ENCODE data around the gene FXYD7.
"Not testable (repeated sequence)": the region's sequence is repeated elsewhere in the genome, so short reads cannot be mapped to it uniquely, and the experiment has no call there.

FXYD7 gene, protein sequence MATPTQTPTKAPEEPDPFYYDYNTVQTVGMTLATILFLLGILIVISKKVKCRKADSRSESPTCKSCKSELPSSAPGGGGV

DNA sequence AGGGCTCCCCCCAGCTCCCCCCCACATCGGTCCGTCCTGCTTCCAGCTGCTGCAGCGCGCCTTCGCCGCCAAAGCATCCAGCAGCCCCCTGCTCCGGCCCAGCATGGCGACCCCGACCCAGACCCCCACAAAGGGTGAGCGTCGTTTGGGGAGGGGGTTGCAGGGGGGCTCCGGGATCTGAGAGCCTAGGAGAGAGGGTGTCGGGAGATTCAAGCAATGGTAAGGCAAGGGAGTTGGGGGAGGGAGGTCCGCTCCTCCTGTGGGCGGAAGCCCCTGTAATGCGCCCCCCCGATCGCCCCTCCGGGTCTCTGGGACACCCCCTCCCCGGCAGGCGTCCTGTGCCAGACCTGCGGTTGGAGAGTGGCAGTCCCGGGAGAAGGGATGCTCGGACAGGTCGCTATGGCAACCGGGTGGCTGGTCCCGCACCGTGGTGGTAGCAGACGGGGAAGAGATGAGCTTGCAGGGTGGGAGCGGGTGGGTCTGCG is at the start of gene FXYD7:
Gene FXYD7, plus strand, starts transcription at position 25 of the 485 bp plus-strand sequence. Its CDS starts 79 bp downstream, at position 104.
- DNase-seq, result peak in 21 of 42 donors; percentile 39 to 76 (median 61)
- intact Hi-C loops (cut with DNase I), result loop anchor here (5.0 kb wide), 1 partner anchor 124 kb away; the partner anchor contains the start of gene USF2

DNA sequence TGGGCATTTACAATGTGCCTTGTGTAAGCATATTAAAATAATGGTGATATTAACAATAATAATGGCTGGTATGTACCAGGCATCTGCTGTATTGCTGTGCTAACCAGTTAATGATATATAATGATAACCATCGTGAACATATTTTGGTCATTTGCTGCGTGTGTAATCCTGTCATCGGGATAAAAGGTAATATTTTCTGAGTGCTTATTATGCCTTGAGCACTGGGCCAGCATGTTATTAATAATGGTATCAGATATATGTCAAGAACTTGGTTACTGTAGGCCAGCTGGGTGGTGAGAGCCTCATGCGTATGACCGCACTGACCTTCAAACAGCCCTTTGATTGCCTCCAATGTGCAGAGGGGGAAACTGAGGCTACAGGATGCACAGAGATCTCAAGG is 49.6 kb upstream of the FXYD7 start:
- no peak for DNase-seq

DNA sequence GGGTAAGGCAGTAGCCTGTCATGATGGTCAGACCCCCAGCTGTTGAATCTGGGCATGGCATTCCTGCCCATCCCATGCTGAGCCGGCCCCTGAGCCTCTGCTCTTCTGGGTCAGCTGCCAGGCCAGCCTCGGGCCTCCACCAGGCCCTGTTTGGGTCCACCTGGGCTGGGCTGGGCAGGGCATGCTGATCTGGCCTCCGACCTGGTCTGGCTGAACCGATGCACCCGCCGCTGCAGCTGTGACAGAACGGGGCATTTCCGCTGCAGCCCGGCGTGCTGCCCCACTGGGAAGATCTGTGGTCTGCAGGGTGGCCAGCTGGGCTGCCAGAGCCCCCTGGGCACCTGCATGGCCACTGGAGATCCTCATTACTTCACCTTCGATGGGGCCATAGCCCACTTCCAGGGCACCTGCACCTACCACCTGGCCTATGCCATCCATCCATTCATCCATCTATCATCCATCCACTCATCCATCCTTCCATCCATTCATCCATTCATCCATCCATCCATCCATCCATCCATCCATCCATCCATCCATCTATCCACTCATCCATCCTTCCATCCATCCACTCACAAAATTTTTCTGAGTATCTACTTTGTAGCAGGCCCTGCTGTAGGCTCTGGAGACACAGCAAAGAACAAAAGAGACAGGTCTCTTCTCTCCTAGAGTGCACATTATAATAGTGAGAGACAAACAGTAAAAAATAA is 49.0 kb upstream of the FXYD7 start:
- intact Hi-C loops (cut with DNase I), result no loop called here
- no peak for DNase-seq

More for the DNA sequence above, 49.6 kb upstream of the FXYD7 start:
- intact Hi-C loops (cut with DNase I), result no loop called here

DNA sequence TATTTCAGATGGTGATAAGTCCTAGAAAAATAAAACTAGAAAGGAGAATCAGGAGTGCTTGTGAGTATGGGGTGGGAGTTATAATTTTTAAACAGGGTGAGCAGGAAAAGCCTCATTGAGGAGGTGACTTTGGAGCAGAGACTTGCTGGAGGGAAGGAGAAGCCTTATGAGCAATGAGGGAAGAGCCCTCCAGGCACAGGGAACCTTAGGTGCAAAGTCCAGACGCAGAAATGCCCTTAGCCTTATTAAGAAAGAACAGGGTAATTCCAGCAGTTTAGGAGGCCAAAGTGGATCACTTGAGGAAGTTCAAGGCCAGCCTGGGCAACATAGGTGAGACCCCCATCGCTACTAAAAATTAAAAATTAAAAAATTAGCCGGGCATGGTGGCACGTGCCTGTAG is 48.4 kb upstream of the FXYD7 start:
- no peak for DNase-seq
- intact Hi-C loops (cut with DNase I), result no loop called here

DNA sequence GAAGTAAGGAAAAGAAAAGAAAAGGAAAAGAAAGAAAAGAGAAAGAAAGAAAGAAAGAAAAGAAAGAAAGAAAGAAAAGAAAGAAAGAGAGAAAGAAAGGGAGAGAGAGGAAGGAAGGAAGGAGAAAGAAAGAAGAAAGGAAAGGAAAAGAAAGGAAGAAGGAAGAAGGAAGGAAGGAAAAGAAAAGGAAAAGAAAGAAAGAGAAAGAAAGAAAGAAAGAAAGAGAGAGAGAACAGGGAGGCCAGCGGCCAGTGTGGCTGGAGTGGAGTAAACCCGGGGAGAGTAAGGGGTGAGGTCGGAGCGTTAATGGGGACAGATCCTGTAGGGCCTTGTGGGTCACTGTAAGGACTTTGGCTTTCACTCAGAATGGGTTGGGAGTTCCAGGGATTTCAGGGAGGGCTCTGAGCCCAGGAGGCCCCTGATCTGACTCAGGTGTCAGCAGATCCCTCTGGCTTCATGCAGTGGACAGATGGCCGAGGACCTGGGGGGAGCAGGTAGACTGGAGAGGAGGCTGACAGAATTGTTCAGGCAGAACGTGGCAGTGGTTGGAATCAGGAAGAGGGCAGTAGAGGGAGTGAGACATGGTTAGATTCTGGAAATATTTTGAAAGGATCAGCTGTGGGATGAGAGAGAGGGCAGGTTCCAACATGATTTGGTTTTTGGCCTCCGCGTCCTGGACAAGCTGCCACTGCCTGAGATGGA is 47.2 kb upstream of the FXYD7 start:
- intact Hi-C loops (cut with DNase I), result no loop called here
- DNase-seq, result no peak

DNA sequence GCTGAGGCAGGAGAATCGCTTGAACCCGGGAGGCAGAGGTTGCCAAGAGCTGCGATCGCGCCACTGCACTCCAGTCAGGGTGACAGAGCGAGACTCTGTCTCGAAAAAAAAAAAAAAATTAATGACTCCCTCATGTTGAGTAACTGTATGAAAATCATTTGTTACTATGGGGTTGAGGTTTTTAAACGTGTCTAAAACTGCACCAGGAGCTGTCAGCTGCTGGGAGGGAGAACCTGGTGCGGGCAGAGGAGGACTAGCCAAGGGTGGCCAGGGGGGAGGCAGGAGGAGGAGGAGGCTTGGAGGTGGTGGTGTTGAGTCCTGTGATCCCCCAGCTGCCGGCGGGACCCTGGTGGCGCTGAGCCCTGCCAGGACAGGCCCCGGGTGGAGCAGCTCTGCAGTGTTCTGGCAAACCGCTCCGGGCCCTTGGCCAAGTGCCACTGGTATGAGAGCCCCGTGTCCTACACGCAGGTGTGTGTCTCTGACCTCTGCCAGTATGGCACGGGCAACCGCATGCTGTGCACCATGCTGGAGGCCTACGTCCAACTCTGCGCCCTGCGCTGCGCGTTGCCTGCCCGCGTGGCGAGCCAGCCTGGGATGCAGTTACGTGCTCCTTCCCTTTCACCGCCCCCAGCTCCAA is 44.5 kb upstream of the FXYD7 start:
- DNase-seq, result peak in 1 of 42 donors; percentile 35
- intact Hi-C loops (cut with DNase I), result no loop called here

DNA sequence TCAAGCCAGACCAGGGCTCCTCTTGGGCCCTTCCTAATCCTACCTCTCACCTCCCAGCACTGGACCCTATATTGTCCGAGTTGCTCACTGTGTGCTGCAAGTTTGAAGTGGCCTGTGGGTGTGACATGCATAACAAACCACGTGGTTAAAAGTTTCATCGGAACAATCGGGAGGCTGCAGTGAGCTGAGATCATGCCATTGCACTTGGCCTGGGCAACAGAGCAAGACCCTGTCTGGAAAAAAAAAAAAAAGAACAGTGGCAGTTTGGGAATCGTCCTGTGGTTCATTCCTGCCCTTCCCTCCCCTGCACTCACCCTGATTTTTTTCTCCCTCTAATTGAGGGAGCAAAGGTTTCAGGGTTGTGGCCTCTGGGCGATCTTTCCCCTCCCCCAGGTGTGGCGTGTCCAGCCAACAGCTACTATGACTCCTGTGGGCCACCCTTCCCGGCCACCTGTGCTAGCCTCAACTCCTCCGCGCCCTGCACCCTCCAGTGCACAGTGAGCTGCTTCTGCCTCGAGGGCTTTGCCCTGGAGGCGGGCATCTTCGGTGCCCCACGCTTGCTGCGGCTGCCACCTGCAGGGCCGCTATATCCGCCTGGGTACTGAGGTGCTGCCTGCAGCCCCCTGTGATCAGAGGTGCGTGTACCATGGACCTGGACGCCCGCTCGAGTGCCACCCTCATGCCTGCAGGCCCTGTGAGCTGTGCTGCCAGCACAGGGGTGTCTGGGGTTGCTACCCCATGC is 43.7 kb upstream of the FXYD7 start:
- intact Hi-C loops (cut with DNase I), result no loop called here

DNA sequence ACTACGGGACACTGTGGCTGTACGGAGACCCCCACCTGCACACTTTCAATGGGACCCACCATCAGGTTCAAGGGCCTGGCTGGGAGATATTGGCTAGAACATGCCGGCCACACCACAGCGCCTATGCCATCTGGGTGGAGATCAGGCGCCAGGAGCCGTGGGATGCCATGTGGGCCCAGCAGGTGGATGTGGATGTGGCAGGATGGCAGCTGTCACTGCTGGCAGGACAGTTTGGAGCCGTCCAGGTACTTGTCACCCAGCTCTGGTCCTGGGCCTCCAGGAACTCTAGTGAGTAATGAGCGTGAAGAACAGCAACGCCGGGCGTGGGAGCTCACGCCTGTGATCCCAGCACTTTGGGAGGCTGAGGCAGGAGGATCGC is 43.2 kb upstream of the FXYD7 start:
- intact Hi-C loops (cut with DNase I), result no loop called here
- no peak for DNase-seq

More for the DNA sequence above, 43.7 kb upstream of the FXYD7 start:
- DNase-seq, result no peak

DNA sequence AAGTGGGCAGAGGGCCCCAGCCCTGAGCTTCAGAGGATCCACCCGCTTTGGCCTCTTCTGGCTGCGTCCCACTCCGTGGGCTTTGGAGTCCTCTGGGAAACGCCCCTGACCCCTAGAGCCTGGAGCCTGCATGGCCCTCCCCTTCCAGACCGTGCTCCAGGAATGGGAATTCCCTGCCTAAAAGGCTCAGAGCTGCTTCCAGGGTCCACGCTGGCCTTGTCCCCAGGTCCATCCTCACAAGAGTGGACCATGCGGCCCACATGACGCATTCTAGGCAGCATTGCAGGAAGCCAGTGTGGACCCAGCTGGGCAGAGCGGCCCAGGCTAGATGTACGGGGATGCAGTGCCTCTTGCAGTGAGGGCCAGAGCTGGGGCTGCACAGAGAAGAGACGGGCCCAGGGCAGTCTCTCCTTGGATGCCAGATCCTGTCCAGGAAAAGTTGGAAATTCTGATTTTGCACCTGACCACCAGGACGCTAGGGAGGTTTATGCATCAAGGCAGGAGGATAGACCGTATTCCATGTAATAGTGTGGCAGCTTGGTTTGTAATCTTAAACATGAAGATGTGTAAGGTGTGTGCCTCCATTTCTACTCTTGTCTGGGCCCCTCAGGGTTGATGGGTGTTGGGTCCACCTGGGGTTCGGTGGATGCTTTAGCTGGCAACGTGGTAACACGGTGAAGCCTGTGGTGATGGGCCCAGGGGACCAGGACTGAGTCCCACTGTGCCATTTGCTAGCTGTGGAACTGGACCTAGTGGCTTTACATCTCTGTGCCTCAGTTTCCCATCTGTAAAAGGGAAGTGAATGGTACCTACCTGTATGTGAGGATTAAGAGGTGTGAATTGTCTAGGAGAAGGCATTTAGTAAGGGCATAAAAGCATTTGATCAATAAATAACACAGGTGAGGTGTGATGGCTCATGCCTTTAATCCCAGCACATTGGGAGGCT is 42.2 kb upstream of the FXYD7 start:
- DNase-seq, result no peak
- intact Hi-C loops (cut with DNase I), result no loop called here

DNA sequence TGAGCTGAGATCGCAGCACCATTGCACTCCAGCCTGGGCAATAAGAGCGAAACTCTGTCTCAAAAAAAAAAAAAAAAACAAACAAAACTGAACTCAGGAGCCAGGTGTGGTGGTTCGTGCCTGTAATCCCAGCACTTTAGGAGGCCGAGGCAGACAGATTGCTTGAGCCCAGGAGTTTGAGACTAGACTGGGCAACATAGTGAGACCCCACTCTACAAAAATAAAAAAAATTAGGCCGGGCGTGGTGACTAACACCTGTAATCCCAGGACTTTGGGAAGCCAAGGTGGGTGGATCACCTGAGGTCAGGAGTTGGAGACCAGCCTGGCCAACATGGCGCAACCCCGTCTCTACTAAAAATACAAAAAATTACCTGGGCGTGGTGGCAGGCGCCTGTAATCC is 41.1 kb upstream of the FXYD7 start:
- DNase-seq, result not testable (repeated sequence)

DNA sequence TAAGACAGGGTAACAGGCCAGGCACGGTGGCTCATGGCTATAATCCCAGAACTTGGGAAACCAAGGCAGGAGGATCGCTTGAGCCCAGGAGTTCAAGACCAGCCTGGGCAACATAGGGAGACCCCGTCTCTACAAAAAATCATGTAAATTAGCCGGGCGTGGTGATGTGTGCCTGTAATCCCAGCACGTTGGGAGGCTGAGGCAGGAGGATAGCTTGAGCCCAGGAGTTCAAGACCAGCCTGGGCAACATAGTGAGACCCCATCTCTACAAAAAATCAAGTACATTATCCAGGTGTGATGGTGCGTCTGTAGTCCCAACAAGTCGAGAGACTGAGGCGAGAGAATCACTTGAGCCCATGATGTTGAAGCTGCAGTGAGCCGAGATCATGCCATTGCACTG is 39.4 kb upstream of the FXYD7 start:
- intact Hi-C loops (cut with DNase I), result not testable (repeated sequence)

More for the DNA sequence above, 41.1 kb upstream of the FXYD7 start:
- intact Hi-C loops (cut with DNase I), result not testable (repeated sequence)

DNA sequence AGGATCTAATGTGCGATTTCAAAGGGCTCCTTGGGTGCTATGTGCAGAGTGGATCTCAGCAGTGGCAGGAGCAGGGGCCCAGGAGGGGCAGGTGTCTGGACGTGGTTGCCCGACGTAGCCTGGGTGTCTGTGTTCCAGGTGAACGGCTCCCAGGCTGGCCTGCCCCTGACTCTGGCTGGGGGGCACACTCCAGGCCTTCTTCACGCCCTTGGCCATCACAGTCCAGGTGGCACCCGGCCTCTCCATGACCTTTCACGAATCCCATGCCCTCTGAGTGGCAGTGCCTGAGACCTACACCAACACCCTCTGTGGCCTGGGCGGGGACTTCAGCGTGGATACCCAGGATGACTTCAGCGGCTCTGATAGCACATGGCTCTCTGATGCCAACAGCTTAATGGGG is 38.7 kb upstream of the FXYD7 start:
- intact Hi-C loops (cut with DNase I), result no loop called here

More for the DNA sequence above, 39.4 kb upstream of the FXYD7 start:
- not testable (repeated sequence) for DNase-seq

DNA sequence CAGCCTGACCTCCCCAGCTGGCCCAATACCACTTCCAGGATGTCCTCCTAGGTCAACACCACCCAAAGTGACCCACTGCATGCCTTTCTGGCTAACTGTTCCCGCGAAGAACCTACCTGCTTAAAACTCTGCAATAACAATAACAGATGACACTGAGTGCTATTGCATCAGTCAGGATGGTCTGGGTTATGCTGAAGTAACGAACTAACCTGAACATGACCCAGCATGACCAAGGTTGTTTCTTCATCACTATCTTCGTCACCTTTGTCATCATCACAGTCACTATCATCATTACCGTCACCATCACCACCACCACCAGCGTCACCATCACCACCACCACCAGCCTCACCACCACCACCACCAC is 38.0 kb upstream of the FXYD7 start:
- no peak for DNase-seq
- intact Hi-C loops (cut with DNase I), result no loop called here

More for the DNA sequence above, 38.7 kb upstream of the FXYD7 start:
- DNase-seq, result peak in 1 of 42 donors; percentile 18

DNA sequence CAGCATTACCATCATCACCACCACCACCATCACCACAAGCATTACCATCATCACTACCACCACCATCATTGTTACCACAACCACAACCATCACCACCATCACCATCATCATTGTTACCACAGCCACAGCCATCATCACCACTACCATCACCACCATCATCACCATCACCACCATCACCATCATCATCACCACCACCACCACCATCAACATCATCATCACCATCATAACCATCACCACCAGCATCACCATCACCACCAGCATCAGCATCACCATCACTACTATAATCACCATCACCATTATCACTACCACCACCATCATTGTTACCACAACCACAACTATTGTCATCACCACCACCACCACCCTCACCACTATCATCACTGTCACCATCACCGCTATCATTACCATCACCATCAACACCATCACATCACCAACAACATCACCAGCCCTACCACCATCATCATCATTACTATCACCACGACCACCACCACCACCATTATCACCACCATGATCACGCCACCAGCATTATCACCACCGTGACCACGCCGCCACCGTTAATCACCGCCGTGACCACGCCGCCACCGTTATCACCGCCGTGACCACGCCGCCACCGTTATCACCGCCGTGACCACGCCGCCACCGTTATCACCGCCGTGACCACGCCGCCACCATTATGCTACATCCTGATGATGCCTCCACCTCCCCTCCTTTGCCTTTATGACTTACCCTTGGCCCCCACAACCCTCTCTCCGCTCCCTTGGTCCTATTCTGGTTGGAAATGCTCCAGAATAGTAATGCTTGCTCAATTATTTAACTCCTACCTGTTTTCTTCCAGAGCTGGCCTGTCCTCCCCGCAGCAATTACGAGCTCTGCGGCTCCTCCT is 37.4 kb upstream of the FXYD7 start:
- intact Hi-C loops (cut with DNase I), result no loop called here
- no peak for DNase-seq

DNA sequence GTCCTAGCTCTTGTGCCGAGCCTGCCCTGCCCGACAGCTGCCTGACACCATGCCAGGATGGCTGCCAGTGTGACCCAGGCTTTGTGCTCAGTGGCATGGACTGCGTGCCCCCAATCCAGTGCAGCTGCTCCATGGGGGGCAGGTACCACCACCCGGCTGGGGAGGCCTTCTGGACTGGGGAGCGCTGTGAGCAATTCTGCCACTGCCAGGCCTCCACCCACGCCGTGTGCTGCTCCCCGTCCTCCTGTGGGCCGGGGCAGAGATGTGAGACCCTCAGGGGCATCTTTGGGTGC is 36.8 kb upstream of the FXYD7 start:
- DNase-seq, result peak; percentile 71 to 95 (median 88)
- intact Hi-C loops (cut with DNase I), result no loop called here

DNA sequence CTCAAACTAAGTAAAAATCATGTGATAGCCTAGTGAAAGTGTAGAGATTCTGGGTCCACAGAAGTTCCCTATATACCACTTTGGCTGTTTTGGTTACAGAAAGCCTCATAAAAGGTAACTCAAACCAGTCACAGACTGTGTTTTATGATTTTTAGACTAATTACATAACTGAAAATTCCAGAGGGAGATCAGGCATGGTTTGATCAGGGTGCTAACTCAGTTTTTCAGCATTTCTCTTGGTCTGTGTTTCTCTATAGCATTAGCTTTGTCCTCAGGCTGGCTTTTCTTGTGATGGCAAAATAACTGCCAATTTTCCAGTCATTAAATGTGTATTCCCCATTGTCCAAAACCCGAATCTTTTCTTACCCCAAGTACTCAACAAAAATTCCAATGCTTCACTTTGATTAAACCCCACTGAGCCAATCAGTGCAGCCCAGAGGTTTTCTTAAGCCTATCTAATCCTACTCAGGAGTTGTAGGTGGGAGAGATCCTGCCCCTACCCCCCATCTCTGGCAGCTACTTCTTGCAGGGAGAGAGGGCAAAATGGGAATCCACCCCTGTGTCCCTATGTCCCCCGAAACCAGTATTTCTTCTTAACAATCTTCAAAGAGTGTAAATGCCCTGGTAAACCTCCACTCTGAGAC is 36.0 kb upstream of the FXYD7 start:
- intact Hi-C loops (cut with DNase I), result no loop called here
- no peak for DNase-seq

DNA sequence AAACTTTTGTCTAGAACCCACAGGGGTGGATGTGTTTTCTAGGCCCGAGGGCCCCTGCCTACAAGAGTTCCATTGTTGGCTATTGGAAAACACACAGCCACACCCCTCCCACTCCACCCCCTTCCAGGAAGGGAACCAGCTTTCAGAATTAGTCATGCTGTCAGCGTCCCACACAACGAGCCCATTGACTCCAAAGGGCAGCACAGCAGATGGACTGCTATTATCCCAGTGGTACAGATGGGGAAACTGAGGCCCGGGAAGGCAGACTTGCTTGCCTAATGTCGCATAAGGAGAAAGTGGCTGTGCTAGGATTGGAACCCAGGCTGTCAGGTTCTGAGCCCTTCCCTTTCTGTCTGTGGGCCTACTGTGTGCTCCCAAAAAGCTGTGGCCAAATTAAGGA is 35.5 kb upstream of the FXYD7 start:
- intact Hi-C loops (cut with DNase I), result no loop called here
- DNase-seq, result peak; percentile 70 to 97 (median 90)
